Endometrial microvascular endothelial cells (primary cell): Measurements from ENCODE around the gene RIPOR1. TPM values are rescaled to one million over a fixed set of nuclear protein-coding genes. Genes with fewer than 3 reads are reported as not detected.

Experiments
- in situ Hi-C: cut with HindIII; loops from 2 replicates; pipeline ENCODE4 v1.10.0; 2017; ENCODE audit warnings: low sequenced_read_pairs, low pct_unique_long_range_greater_than_20kb; ENCODE audit errors: inconsistent ontology term
- total RNA-seq: library from RNA; depleted of rRNA; stranded (reverse); fragments of >200 nt; gene quantifications from one replicate; pipeline ENCODE4 v1.2.3, GENCODE V29; 2015; ENCODE audit errors: inconsistent ontology term

The RIPOR1 gene
- total RNA-seq, 1 donor from 2014 or later, result 47.0 TPM

GRCh38 chr16:67571981-67572431, 43.4 kb downstream of the RIPOR1 start:
- in situ Hi-C loops, result no loop called here

- in situ Hi-C loops, result no loop called here
Observed at GRCh38 chr16:67579686-67580085, 51.1 kb downstream of the RIPOR1 start.

- in situ Hi-C loops, result no loop called here
Observed at GRCh38 chr16:67580202-67580601, 51.6 kb downstream of the RIPOR1 start.

- in situ Hi-C loops, result no loop called here
Observed at GRCh38 chr16:67593288-67593687, 64.7 kb downstream of the RIPOR1 start.

- in situ Hi-C loops, result no loop called here
Observed at GRCh38 chr16:67593701-67594100, 65.1 kb downstream of the RIPOR1 start.

- in situ Hi-C loops, result no loop called here
Observed at GRCh38 chr16:67594256-67594915, 65.8 kb downstream of the RIPOR1 start.

- in situ Hi-C loops, result no loop called here
Observed at GRCh38 chr16:67594956-67595355, 66.3 kb downstream of the RIPOR1 start.

Other genes starting within 250 kb of the RIPOR1 start
- 69.4 TPM for gene PLEKHG4, start 249.3 kb upstream of the RIPOR1 start, total RNA-seq
- under 0.01 TPM for gene KCTD19, start 202.1 kb upstream of the RIPOR1 start, total RNA-seq
- 0.56 TPM for gene LRRC36, start 202.0 kb upstream of the RIPOR1 start, total RNA-seq
- 1.4 TPM for gene TPPP3, start 135.3 kb upstream of the RIPOR1 start, total RNA-seq
- 5.0 TPM for gene ZDHHC1, start 112.4 kb upstream of the RIPOR1 start, total RNA-seq
- not detected for gene HSD11B2, start 97.7 kb upstream of the RIPOR1 start, total RNA-seq
- 175 TPM for gene ATP6V0D1, start 47.7 kb upstream of the RIPOR1 start, total RNA-seq
- not detected for gene AGRP, start 45.3 kb upstream of the RIPOR1 start, total RNA-seq
- gene CTCF, start 33.7 kb downstream of the RIPOR1 start, total RNA-seq, result 29.8 TPM
- 0.09 TPM for gene CARMIL2, start 116.3 kb downstream of the RIPOR1 start, total RNA-seq
- 38.8 TPM for gene ACD, start 131.4 kb downstream of the RIPOR1 start, total RNA-seq
- 2.5 TPM for gene PARD6A, start 132.1 kb downstream of the RIPOR1 start, total RNA-seq
- 18.1 TPM for gene ENKD1, start 137.9 kb downstream of the RIPOR1 start, total RNA-seq
- 2.7 TPM for gene C16orf86, start 138.0 kb downstream of the RIPOR1 start, total RNA-seq
- gene GFOD2, start 190.5 kb downstream of the RIPOR1 start, total RNA-seq, result 27.0 TPM